K562 (cell line): ENCODE measurements around the gene DBP. TPM values are rescaled to one million over a fixed set of nuclear protein-coding genes. Genes with fewer than 3 reads are reported as not detected.

Experiments
- ATAC-seq: fragments of 200-7000 bp; cut with Tn5 transposase; 3 replicates; pipeline ENCODE4 v1.9.1; 2020; ENCODE audit warnings: moderate library complexity
- BruUV-seq: library from RNA; stranded (reverse); fragments of 400-500 nt; replicated peaks from 2 replicates; lab custom pipeline; 2021; lab: Mats Ljungman, UMichigan
- CTCF ChIA-PET: fragments of 300-600 bp; formaldehyde crosslinking; extraction: SDS; loops from one replicate; lab custom pipeline; 2021; ENCODE audit warnings: low intra/inter-chr PET ratio; lab: Yijun Ruan, JAX
- POLR2A ChIA-PET: fragments of 300-600, 350-650 bp; sonication (Branson Sonifier 250); formaldehyde crosslinking; extraction: SDS; loops from one replicate; lab custom pipeline; 2021; ENCODE audit warnings: antibody characterized with exemption, inconsistent platforms; lab: Yijun Ruan, JAX
- DNase-seq, 4 experiments: peaks; one replicate each; pipeline versions ENCODE4 v3.0.0 to v3.0.0-alpha.2; 2011 to 2018; ENCODE audit warnings: low spot score in 3 of 4, mixed read lengths in 3 of 4; ENCODE audit errors: extremely low read depth in 1 of 4
- FAIRE-seq: peaks from 2 replicates; lab custom pipeline; 2011; peaks lifted over from hg19 to GRCh38; lab: Jason Lieb, UNC
- H2AFZ ChIP-seq: 2 replicates; pipeline ENCODE4 v1.6.0; 2011; ENCODE audit warnings: low read depth, low read length, control low read depth, inconsistent platforms
- H3K27ac ChIP-seq: fragments of 200-600 bp; 3 replicates; pipeline ENCODE4 v1.8.0; 2011; ENCODE audit warnings: low read depth, mild to moderate bottlenecking, control low read depth, inconsistent platforms, low read length, moderate library complexity, mixed read lengths; ENCODE audit errors: extremely low read depth
- H3K27me3 ChIP-seq, 2 experiments: fragments of 300-600 bp in 1 of 2; 2 replicates in 1 of 2; 3 replicates in 1 of 2; pipeline versions ENCODE4 v1.6.0 to v1.8.0; 2011; ENCODE audit warnings: inconsistent platforms in 2 of 2, low read length in 2 of 2, mild to moderate bottlenecking in 1 of 2, mixed read lengths in 1 of 2, moderate library complexity in 1 of 2; ENCODE audit not compliant: control insufficient read depth in 2 of 2, insufficient read depth in 2 of 2
- H3K36me3 ChIP-seq: fragments of 300-600 bp; 3 replicates; pipeline ENCODE4 v1.8.0; 2011; ENCODE audit warnings: mild to moderate bottlenecking, low read length, inconsistent platforms; ENCODE audit not compliant: control insufficient read depth, insufficient read depth
- H3K4me1 ChIP-seq, 2 experiments: fragments of 200-600 bp in 1 of 2; replicated peaks in 1 of 2; 2 replicates in 1 of 2; 3 replicates in 1 of 2; pipeline versions ENCODE4 v1.5.1 to v1.8.0; 2011; ENCODE audit warnings: inconsistent platforms in 2 of 2, low read length in 2 of 2, mild to moderate bottlenecking in 1 of 2, mixed read lengths in 1 of 2, moderate library complexity in 1 of 2; ENCODE audit not compliant: control insufficient read depth in 2 of 2, insufficient read depth in 2 of 2
- H3K4me2 ChIP-seq: 2 replicates; pipeline ENCODE4 v1.6.1; 2011; ENCODE audit warnings: low read length, control low read depth, inconsistent platforms, mixed read lengths; ENCODE audit not compliant: insufficient read depth
- H3K4me3 ChIP-seq: fragments of 200-600 bp; sonication (generic), shearing (Covaris generic); 2 replicates; pipeline ENCODE4 v1.5.1; 2016; ENCODE audit warnings: control low read depth, inconsistent platforms
- H3K79me2 ChIP-seq: fragments of 200-600 bp; 3 replicates; pipeline ENCODE4 v1.8.0; 2011; ENCODE audit warnings: low read length, inconsistent platforms; ENCODE audit not compliant: control insufficient read depth, insufficient read depth
- H3K9ac ChIP-seq, 2 experiments: 2 replicates each; pipeline versions ENCODE4 v1.6.0 to v1.6.1; 2011; ENCODE audit warnings: low read depth in 2 of 2, low read length in 2 of 2, control low read depth in 1 of 2, inconsistent platforms in 1 of 2, mild to moderate bottlenecking in 1 of 2, mixed read lengths in 1 of 2; ENCODE audit not compliant: insufficient read depth in 1 of 2
- H3K9me1 ChIP-seq: one replicate; pipeline ENCODE4 v1.6.0; 2011; ENCODE audit warnings: inconsistent platforms, mild to moderate bottlenecking, low read length, moderate library complexity; ENCODE audit not compliant: control insufficient read depth, insufficient read depth
- H3K9me3 ChIP-seq: replicated peaks from 2 replicates; pipeline ENCODE4 v1.5.1; 2011; ENCODE audit warnings: low read depth, low read length, inconsistent platforms; ENCODE audit not compliant: control insufficient read depth, insufficient read depth
- H4K20me1 ChIP-seq: replicated peaks from 2 replicates; pipeline ENCODE4 v1.6.1; 2011; ENCODE audit warnings: low read length, inconsistent platforms, mixed read lengths; ENCODE audit not compliant: control insufficient read depth, insufficient read depth
- ZNF175 ChIP-seq: fragments of 200-800 bp; sonication (Bioruptor generic); IDR thresholded peaks from 2 replicates; pipeline ENCODE4 v1.6.1; 2016; ENCODE audit warnings: low read depth, mild to moderate bottlenecking, missing genetic modification characterization, missing compliant biosample characterization
- WGBS: fragments of 100-300 bp; shearing (Covaris generic); methylation state at CpG from one replicate; pipeline ENCODE4 v1.1.6; 2016; ENCODE audit warnings: low coverage, mixed read lengths; ENCODE audit not compliant: insufficient coverage; ENCODE audit errors: missing lambda C conversion rate; 5-methylcytosine and 5-hydroxymethylcytosine counted together
- in situ Hi-C: fragments of 300-500 bp; cut with MboI; formaldehyde crosslinking; loops from 4 replicates; pipeline ENCODE4 v1.15.0; 2018; ENCODE audit warnings: inconsistent platforms, mixed read lengths
- intact Hi-C: fragments of 100-400 bp; cut with micrococcal nuclease; formaldehyde crosslinking; loops from 2 replicates; pipeline ENCODE4 v1.14.2; 2022
- polyA plus RNA-seq, 8 experiments: library from polyadenylated mRNA; depleted of rRNA in 4 of 8; stranded (reverse) in 5 of 8; unstranded in 3 of 8; fragments of >200 nt; fragmentation: Nextera tagmentation in 2 of 8; fragmentation: Illumina TruSeq in 1 of 8; extraction: Ambion mirVana in 2 of 8; extraction: Trizol in 1 of 8; gene quantifications; 2 replicates each; pipeline versions ENCODE4 v1.2.1 to v1.2.3, GENCODE V29; 2011 to 2014; ENCODE audit warnings: inconsistent platforms in 1 of 8, missing spikeins in 1 of 8
- total RNA-seq, 7 experiments: library from RNA; depleted of rRNA in 6 of 7; stranded (reverse); fragments of >200 nt in 6 of 7; fragmentation: Illumina TruSeq in 2 of 7; extraction: Trizol in 2 of 7; gene quantifications; 2 replicates each; pipeline versions ENCODE4 v1.2.1 to v1.2.3, GENCODE V29; 2011 to 2021; ENCODE audit warnings: low replicate concordance in 1 of 7
- TF ChIP-seq, protein P1 (sequence below): sonication (generic); formaldehyde crosslinking; IDR thresholded peaks from 2 replicates; pipeline ENCODE4 v1.8.0; 2022; ENCODE audit warnings: mild to moderate bottlenecking, missing genetic modification reagents
- TF ChIP-seq, protein P2 (sequence below): fragments of 250-450 bp; sonication (Bioruptor Pico); IDR thresholded peaks from 2 replicates; pipeline ENCODE4 v1.9.0; 2021; ENCODE audit warnings: mild to moderate bottlenecking
- TF ChIP-seq, protein P3 (sequence below): fragments of 450-650 bp; IDR thresholded peaks from 2 replicates; pipeline ENCODE4 v1.6.1; 2016; ENCODE audit warnings: low read depth

DBP gene
- total and polyA plus RNA-seq, 9 of the 15 experiments (the other 6 are each of a cell fraction or from before 2014, with no cell fraction given) = 0.25 to 5.5 (median 1.8) TPM

DNA sequence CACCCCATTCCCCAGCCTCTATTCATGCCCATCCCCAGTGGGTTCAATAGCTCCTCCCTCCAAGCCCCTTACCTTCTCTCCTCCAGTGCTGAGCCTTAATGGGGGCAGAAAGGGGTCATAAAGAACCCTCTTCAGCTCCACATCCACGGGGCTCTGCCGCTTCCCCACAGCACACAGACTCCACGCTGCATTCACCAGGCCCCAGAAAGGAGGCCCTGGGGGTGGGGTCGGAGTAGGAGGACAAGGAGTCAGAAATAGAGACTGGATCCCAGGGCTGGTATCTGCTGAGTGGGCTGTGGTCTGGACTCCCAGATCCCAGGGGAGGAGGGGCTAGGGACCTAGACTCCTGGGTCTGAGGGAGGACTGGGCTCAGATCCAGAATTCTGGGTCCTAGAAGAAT, 7.2 kb upstream of the DBP start:
- Histone ChIP-seq H3K9ac (peak overlapping the region in 1 of 2 experiments; percentile 40; a peak in 1 of 4 replicates), H3K79me2 (peaks cover 7% of the 10 kb centered on the region; the same call in 2 of the 3 replicates), H3K4me3 (no peak overlapping the region), H3K36me3 (no peaks in the 10 kb centered on the region), H3K4me2 (peak overlapping the region; percentile 84), H2AFZ (peak overlapping the region; percentile 73), H3K9me1 (no peaks in the 10 kb centered on the region), H3K9me3 (no peaks in the 10 kb centered on the region), H3K27ac (no peak overlapping the region), H3K27me3 (no peaks in the 10 kb centered on the region), H4K20me1 (no peaks in the 10 kb centered on the region), H3K4me1 (peaks cover 21 to 44% of the 10 kb centered on the region in 2 experiments; a peak in 4 of 5 replicates)
- FAIRE-seq (no peak), ATAC-seq (no peak), DNase-seq (no peak)
- intact Hi-C loops = no loop called here
- 68% methylated on average over 4 of the region's 4 CpGs for WGBS
- POLR2A ChIA-PET = interaction anchor here (0.6 to 1.0 kb wide), 2 partner anchors 103 to 156 kb away, joined by 3 read pairs; no protein-coding TSS in a partner anchor
- CTCF ChIA-PET = interaction anchor here (0.8 kb wide), 1 partner anchor 94 kb away, joined by 4 read pairs; no protein-coding TSS in a partner anchor
- TF ChIP-seq, protein P1, sequence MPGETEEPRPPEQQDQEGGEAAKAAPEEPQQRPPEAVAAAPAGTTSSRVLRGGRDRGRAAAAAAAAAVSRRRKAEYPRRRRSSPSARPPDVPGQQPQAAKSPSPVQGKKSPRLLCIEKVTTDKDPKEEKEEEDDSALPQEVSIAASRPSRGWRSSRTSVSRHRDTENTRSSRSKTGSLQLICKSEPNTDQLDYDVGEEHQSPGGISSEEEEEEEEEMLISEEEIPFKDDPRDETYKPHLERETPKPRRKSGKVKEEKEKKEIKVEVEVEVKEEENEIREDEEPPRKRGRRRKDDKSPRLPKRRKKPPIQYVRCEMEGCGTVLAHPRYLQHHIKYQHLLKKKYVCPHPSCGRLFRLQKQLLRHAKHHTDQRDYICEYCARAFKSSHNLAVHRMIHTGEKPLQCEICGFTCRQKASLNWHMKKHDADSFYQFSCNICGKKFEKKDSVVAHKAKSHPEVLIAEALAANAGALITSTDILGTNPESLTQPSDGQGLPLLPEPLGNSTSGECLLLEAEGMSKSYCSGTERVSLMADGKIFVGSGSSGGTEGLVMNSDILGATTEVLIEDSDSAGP (CRISPR knock-in tag) = no peak
- TF ChIP-seq, protein P2, sequence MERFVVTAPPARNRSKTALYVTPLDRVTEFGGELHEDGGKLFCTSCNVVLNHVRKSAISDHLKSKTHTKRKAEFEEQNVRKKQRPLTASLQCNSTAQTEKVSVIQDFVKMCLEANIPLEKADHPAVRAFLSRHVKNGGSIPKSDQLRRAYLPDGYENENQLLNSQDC (CRISPR knock-in tag) = no peak
- TF ChIP-seq, protein P3, sequence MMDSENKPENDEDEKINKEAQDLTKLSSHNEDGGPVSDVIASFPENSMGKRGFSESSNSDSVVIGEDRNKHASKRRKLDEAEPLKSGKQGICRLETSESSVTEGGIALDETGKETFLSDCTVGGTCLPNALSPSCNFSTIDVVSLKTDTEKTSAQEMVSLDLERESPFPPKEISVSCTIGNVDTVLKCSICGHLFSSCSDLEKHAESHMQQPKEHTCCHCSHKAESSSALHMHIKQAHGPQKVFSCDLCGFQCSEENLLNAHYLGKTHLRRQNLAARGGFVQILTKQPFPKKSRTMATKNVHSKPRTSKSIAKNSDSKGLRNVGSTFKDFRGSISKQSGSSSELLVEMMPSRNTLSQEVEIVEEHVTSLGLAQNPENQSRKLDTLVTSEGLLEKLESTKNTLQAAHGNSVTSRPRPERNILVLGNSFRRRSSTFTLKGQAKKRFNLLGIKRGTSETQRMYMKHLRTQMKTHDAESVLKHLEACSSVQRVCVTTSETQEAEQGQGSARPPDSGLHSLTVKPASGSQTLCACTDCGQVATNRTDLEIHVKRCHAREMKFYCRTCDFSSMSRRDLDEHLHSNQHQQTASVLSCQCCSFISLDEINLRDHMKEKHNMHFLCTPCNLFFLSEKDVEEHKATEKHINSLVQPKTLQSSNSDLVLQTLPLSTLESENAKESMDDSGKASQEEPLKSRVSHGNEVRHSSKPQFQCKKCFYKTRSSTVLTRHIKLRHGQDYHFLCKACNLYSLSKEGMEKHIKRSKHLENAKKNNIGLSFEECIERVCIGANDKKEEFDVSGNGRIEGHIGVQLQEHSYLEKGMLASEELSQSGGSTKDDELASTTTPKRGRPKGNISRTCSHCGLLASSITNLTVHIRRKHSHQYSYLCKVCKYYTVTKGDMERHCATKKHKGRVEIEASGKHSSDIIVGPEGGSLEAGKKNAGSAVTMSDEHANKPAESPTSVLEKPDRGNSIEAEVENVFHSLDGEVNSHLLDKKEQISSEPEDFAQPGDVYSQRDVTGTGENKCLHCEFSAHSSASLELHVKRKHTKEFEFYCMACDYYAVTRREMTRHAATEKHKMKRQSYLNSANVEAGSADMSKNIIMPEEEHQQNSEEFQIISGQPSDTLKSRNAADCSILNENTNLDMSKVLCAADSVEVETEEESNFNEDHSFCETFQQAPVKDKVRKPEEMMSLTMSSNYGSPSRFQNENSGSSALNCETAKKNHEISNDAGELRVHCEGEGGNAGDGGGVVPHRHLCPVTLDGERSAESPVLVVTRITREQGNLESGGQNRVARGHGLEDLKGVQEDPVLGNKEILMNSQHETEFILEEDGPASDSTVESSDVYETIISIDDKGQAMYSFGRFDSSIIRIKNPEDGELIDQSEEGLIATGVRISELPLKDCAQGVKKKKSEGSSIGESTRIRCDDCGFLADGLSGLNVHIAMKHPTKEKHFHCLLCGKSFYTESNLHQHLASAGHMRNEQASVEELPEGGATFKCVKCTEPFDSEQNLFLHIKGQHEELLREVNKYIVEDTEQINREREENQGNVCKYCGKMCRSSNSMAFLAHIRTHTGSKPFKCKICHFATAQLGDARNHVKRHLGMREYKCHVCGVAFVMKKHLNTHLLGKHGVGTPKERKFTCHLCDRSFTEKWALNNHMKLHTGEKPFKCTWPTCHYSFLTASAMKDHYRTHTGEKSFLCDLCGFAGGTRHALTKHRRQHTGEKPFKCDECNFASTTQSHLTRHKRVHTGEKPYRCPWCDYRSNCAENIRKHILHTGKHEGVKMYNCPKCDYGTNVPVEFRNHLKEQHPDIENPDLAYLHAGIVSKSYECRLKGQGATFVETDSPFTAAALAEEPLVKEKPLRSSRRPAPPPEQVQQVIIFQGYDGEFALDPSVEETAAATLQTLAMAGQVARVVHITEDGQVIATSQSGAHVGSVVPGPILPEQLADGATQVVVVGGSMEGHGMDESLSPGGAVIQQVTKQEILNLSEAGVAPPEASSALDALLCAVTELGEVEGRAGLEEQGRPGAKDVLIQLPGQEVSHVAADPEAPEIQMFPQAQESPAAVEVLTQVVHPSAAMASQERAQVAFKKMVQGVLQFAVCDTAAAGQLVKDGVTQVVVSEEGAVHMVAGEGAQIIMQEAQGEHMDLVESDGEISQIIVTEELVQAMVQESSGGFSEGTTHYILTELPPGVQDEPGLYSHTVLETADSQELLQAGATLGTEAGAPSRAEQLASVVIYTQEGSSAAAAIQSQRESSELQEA = 0 out of 2 replicates have a peak, but pooled peaks have one; percentile 8
- no peak for TF ChIP-seq ZNF175 (CRISPR knock-in tag)
- no TSS peak for BruUV-seq
- in situ Hi-C loops = loop anchor here (5.0 to 10.0 kb wide), 2 partner anchors 193 to 330 kb away; partner anchors contain the start of gene HSD17B14
